Vagina (tissue), 2 donors: Measurements from ENCODE around the gene PIEZO2.

Experiments
- CTCF ChIP-seq, 3 experiments: fragments of 450-650 bp in 2 of 3; fragments of 200-600 bp in 1 of 3; sonication (generic) in 1 of 3; IDR thresholded peaks; one replicate each; pipeline ENCODE4 v1.5.1; 2017 to 2019; ENCODE audit warnings: antibody characterized with exemption in 3 of 3, mild to moderate bottlenecking in 2 of 3, moderate library complexity in 2 of 3
- POLR2A ChIP-seq, 2 donors: fragments of 450-650 bp; IDR thresholded peaks; one replicate each; pipeline ENCODE4 v1.6.1; 2017; ENCODE audit warnings: antibody characterized with exemption in 2 of 2, mild to moderate bottlenecking in 2 of 2, moderate library complexity in 2 of 2

GRCh38 chr18:10847408-10847790 lies 302.0 kb downstream of the PIEZO2 start:
- TF ChIP-seq CTCF (IDR thresholded peaks at IDR 0.05) (no peak), POLR2A (IDR thresholded peaks at IDR 0.05) (no peak)
